H9 (cell line): ENCODE measurements around the gene KANSL1. TPM values are rescaled to one million over a fixed set of nuclear protein-coding genes. Genes with fewer than 3 reads are reported as not detected.
A peak's percentile ranks its signal among the peaks of the same experiment; 100 is the strongest.

ENCODE experiments used
- DNase-seq: peaks from one replicate; pipeline ENCODE4 v3.0.0-alpha.2; 2017
- H2AFZ ChIP-seq: one replicate; pipeline ENCODE4 v1.6.1; 2013; ENCODE audit warnings: mild to moderate bottlenecking, low read length, control low read depth, moderate library complexity
- H2AK5ac ChIP-seq: 2 replicates; pipeline ENCODE4 v1.6.1; 2013; ENCODE audit warnings: low read length, control low read depth, mixed read lengths; ENCODE audit not compliant: insufficient read length
- H2BK120ac ChIP-seq: one replicate; pipeline ENCODE4 v1.6.1; 2013; ENCODE audit warnings: low read depth, mild to moderate bottlenecking, low read length, control low read depth, inconsistent platforms; ENCODE audit not compliant: poor library complexity, severe bottlenecking
- H2BK12ac ChIP-seq: 2 replicates; pipeline ENCODE4 v1.6.1; 2013; ENCODE audit warnings: low read length, control low read depth, mixed read lengths, low read depth; ENCODE audit not compliant: insufficient read length
- H2BK15ac ChIP-seq: 2 replicates; pipeline ENCODE4 v1.6.1; 2013; ENCODE audit warnings: low read depth, low read length, control low read depth
- H2BK20ac ChIP-seq: one replicate; pipeline ENCODE4 v1.6.1; 2013; ENCODE audit warnings: low read depth, mild to moderate bottlenecking, low read length, control low read depth, inconsistent platforms; ENCODE audit not compliant: poor library complexity, severe bottlenecking
- H2BK5ac ChIP-seq: 2 replicates; pipeline ENCODE4 v1.6.1; 2013; ENCODE audit warnings: low read length, control low read depth, mixed read lengths; ENCODE audit not compliant: insufficient read length
- H3K14ac ChIP-seq: 2 replicates; pipeline ENCODE4 v1.6.1; 2013; ENCODE audit warnings: low read length, control low read depth; ENCODE audit not compliant: insufficient read depth
- H3K18ac ChIP-seq: 2 replicates; pipeline ENCODE4 v1.6.1; 2013; ENCODE audit warnings: low read depth, mild to moderate bottlenecking, mixed read lengths, low read length, control low read depth; ENCODE audit not compliant: insufficient read length
- H3K23ac ChIP-seq: 2 replicates; pipeline ENCODE4 v1.6.1; 2013; ENCODE audit warnings: low read length, control low read depth, mixed read lengths, low read depth; ENCODE audit not compliant: insufficient read length
- H3K23me2 ChIP-seq: 2 replicates; pipeline ENCODE4 v1.6.1; 2013; ENCODE audit warnings: low read depth, mild to moderate bottlenecking, mixed read lengths, low read length, control low read depth; ENCODE audit not compliant: insufficient read length, poor library complexity, severe bottlenecking
- H3K27ac ChIP-seq: 2 replicates; pipeline ENCODE4 v1.5.1; 2013; ENCODE audit warnings: low read length, control low read depth, mixed read lengths, low read depth; ENCODE audit not compliant: insufficient read length
- H3K27me3 ChIP-seq: 2 replicates; pipeline ENCODE4 v1.6.1; 2013; ENCODE audit warnings: low read length, control low read depth, inconsistent platforms; ENCODE audit not compliant: insufficient read depth
- H3K4ac ChIP-seq: 2 replicates; pipeline ENCODE4 v1.6.1; 2013; ENCODE audit warnings: low read depth, mild to moderate bottlenecking, control low read depth, inconsistent platforms, low read length, moderate library complexity
- H3K4me1 ChIP-seq: 2 replicates; pipeline ENCODE4 v1.6.1; 2013; ENCODE audit warnings: low read length, control low read depth, inconsistent platforms; ENCODE audit not compliant: insufficient read depth
- H3K4me2 ChIP-seq: 2 replicates; pipeline ENCODE4 v1.6.1; 2013; ENCODE audit warnings: low read length, control low read depth, mixed read lengths; ENCODE audit not compliant: insufficient read length, insufficient read depth
- H3K56ac ChIP-seq: 2 replicates; pipeline ENCODE4 v1.6.1; 2013; ENCODE audit warnings: low read depth, mild to moderate bottlenecking, mixed read lengths, low read length, control low read depth; ENCODE audit not compliant: insufficient read length
- H3K79me1 ChIP-seq: 2 replicates; pipeline ENCODE4 v1.6.1; 2013; ENCODE audit warnings: low read depth, mild to moderate bottlenecking, moderate library complexity, low read length, control low read depth, inconsistent platforms; ENCODE audit not compliant: insufficient read depth, poor library complexity, severe bottlenecking
- H3K79me2 ChIP-seq: 2 replicates; pipeline ENCODE4 v1.6.1; 2013; ENCODE audit warnings: low read length, control low read depth, inconsistent platforms; ENCODE audit not compliant: insufficient read depth
- H3K9ac ChIP-seq: 2 replicates; pipeline ENCODE4 v1.6.1; 2013; ENCODE audit warnings: low read length, control low read depth, mixed read lengths; ENCODE audit not compliant: insufficient read length; ENCODE audit errors: extremely low read depth
- H3K9me3 ChIP-seq: one replicate; pipeline ENCODE4 v1.6.1; 2013; ENCODE audit warnings: low read depth, low read length, inconsistent platforms; ENCODE audit not compliant: control insufficient read depth
- H3T11ph ChIP-seq: one replicate; pipeline ENCODE4 v1.6.1; 2013; ENCODE audit warnings: mild to moderate bottlenecking, low read length, control low read depth, inconsistent platforms
- H4K20me1 ChIP-seq: one replicate; pipeline ENCODE4 v1.6.1; 2013; ENCODE audit not compliant: control insufficient read depth, insufficient read length, insufficient read depth
- H4K5ac ChIP-seq: 2 replicates; pipeline ENCODE4 v1.6.1; 2013; ENCODE audit warnings: low read depth, mild to moderate bottlenecking, mixed read lengths, low read length, control low read depth; ENCODE audit not compliant: insufficient read length
- H4K8ac ChIP-seq: replicated peaks from 2 replicates; pipeline ENCODE4 v1.6.1; 2013; ENCODE audit warnings: low read length, control low read depth, mixed read lengths, low read depth; ENCODE audit not compliant: insufficient read length
- H4K91ac ChIP-seq: 2 replicates; pipeline ENCODE4 v1.6.1; 2013; ENCODE audit warnings: low read depth, mild to moderate bottlenecking, moderate library complexity, mixed read lengths, low read length, control low read depth; ENCODE audit not compliant: insufficient read length
- H3K27ac Mint-ChIP-seq, 3 experiments: 2 replicates in 2 of 3; 3 replicates in 1 of 3; pipeline ENCODE4 v1.8.0; 2020 to 2021; ENCODE audit warnings: mixed read lengths in 3 of 3, mild to moderate bottlenecking in 1 of 3, moderate library complexity in 1 of 3
- H3K27me3 Mint-ChIP-seq: 2 replicates; pipeline ENCODE4 v1.8.0; 2021; ENCODE audit warnings: low read depth, mild to moderate bottlenecking, moderate library complexity, mixed read lengths
- H3K36me3 Mint-ChIP-seq, 3 experiments: 2 replicates in 2 of 3; 3 replicates in 1 of 3; pipeline ENCODE4 v1.8.0; 2020 to 2021; ENCODE audit warnings: low read depth in 3 of 3, mixed read lengths in 3 of 3; ENCODE audit not compliant: insufficient read depth in 1 of 3
- H3K4me1 Mint-ChIP-seq, 2 experiments: 2 replicates each; pipeline ENCODE4 v1.8.0; 2020; ENCODE audit warnings: mixed read lengths in 2 of 2
- H3K4me3 Mint-ChIP-seq, 2 experiments: 2 replicates in 1 of 2; 3 replicates in 1 of 2; pipeline ENCODE4 v1.8.0; 2020 to 2021; ENCODE audit warnings: mild to moderate bottlenecking in 2 of 2, mixed read lengths in 2 of 2, moderate library complexity in 1 of 2
- H3K9me3 Mint-ChIP-seq, 2 experiments: 2 replicates in 1 of 2; 3 replicates in 1 of 2; pipeline ENCODE4 v1.8.0; 2020; ENCODE audit warnings: mild to moderate bottlenecking in 2 of 2, mixed read lengths in 2 of 2, moderate library complexity in 1 of 2
- CTCF ChIP-seq: fragments of 200-600 bp; sonication (generic); conservative IDR thresholded peaks from 3 replicates; pipeline ENCODE4 v1.8.0; 2021; ENCODE audit warnings: antibody characterized with exemption, mild to moderate bottlenecking
- WGBS: extraction: QIAGEN DNeasy Blood & Tissue Kit; methylation state at CpG from one replicate; pipeline ENCODE4 v1.1.7; 2013; ENCODE audit warnings: missing lambda C conversion rate, low lambda C conversion rate, mixed read lengths; ENCODE audit not compliant: insufficient read length; ENCODE audit errors: extremely low coverage; 5-methylcytosine and 5-hydroxymethylcytosine counted together
- total RNA-seq: library from RNA; stranded (reverse); gene quantifications from 2 replicates; pipeline ENCODE4 v1.2.1, GENCODE V29; 2021

Gene KANSL1
- total RNA-seq, 1 experiment from 2014 or later = 114 TPM

DNA sequence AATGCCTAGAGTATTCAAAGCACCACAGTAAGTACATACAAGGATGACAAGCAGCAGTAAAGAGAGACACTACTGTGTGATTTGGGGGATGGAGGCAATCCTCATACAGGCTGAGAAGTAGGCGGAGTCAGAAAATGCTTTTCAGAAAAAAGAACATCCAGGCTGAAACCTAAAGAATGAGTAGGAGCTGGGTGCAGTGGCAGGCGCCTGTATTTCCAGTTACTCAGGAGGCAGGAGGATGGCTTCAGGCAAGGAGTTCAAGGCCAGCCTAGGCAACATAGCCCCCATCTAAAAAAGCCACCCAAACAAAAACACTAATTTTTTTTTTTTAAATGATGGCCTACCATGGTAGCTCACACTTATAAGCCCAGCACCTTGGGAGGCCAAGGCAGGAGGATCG lies 10.3 kb downstream of the KANSL1 start:
- no peak overlapping the region for H3K14ac ChIP-seq
- H2BK12ac ChIP-seq = no peak overlapping the region
- H3K9me3 Mint-ChIP-seq = no peaks in the 10 kb centered on the region
- H4K91ac ChIP-seq = no peak overlapping the region
- no peaks in the 10 kb centered on the region for H3K27me3 Mint-ChIP-seq
- no peak overlapping the region for H3K18ac ChIP-seq
- H3K4ac ChIP-seq = no peak overlapping the region
- no peaks in the 10 kb centered on the region for H3K9me3 ChIP-seq
- no peak overlapping the region for H2AK5ac ChIP-seq
- H3K79me1 ChIP-seq = no peaks in the 10 kb centered on the region
- no peak overlapping the region for H4K8ac ChIP-seq
- H3K23me2 ChIP-seq = no peaks in the 10 kb centered on the region
- H3K23ac ChIP-seq = no peak overlapping the region
- H4K5ac ChIP-seq = no peak overlapping the region
- no peak overlapping the region for H2BK5ac ChIP-seq
- no peak for TF ChIP-seq CTCF
- no peaks in the 10 kb centered on the region for H4K20me1 ChIP-seq
- no peak overlapping the region for H3K56ac ChIP-seq
- H3K36me3 Mint-ChIP-seq = 0 out of 7 replicates have a peak, but pooled peaks cover 0 to 4% (median 0%) of the 10 kb centered on the region in 3 experiments
- H3K4me3 Mint-ChIP-seq = peak overlapping the region in 1 of 2 experiments; percentile 10; a peak in 2 of 5 replicates
- peaks cover 19% of the 10 kb centered on the region for H3K4me1 ChIP-seq
- H2BK20ac ChIP-seq = no peak overlapping the region
- no peak overlapping the region for H2AFZ ChIP-seq
- no peak overlapping the region for H3K27ac ChIP-seq
- no peak overlapping the region for H3T11ph ChIP-seq
- WGBS = no CpG with 5 or more reads among the region's 3 CpGs
- no peak overlapping the region for H3K9ac ChIP-seq
- H3K27me3 ChIP-seq = no peaks in the 10 kb centered on the region
- peaks cover 86% of the 10 kb centered on the region for H3K79me2 ChIP-seq
- peak overlapping the region; percentile 21 to 94 (median 47); a peak in 4 of 7 replicates for H3K27ac Mint-ChIP-seq
- H3K4me2 ChIP-seq = no peak overlapping the region
- no peak overlapping the region for H2BK15ac ChIP-seq
- H3K4me1 Mint-ChIP-seq = peaks cover 86 to 92% of the 10 kb centered on the region in 2 experiments
- DNase-seq = peak; percentile 59
- H2BK120ac ChIP-seq = no peak overlapping the region
